ENCODE results near the gene DIDO1.

- TF ChIP-seq POLR2A (IDR thresholded peaks at IDR 0.05) (no peak), CTCF (IDR thresholded peaks at IDR 0.05 in 4 of 5, conservative IDR thresholded peaks at IDR 0.05 in 1 of 5) (no peak)
These were observed 20.6 kb upstream of the DIDO1 start for GRCh38 chr20:62946918-62947317.

Measured in gastrocnemius medialis (tissue), 4 donors.